ENCODE results near the gene APOO.
A peak's percentile ranks its signal among the peaks of the same experiment; 100 is the strongest.

The APOO gene

GRCh38 chrX:23817979-23818336 is 89.8 kb downstream of the APOO start:
- DNase-seq (ENCODE audit: low spot score), result no peak

- no peak for DNase-seq (ENCODE audit: low spot score)
Measured at GRCh38 chrX:23816179-23816578, 91.6 kb downstream of the APOO start.

GRCh38 chrX:23815376-23815775 is 92.4 kb downstream of the APOO start:
- no peak for DNase-seq (ENCODE audit: low spot score)

- no peak for DNase-seq (ENCODE audit: low spot score)
Measured at GRCh38 chrX:23813808-23814207, 93.9 kb downstream of the APOO start.

- DNase-seq (ENCODE audit: low spot score), result no peak
Measured at GRCh38 chrX:23811656-23812055, 96.1 kb downstream of the APOO start.

GRCh38 chrX:23811108-23811651 is 96.6 kb downstream of the APOO start:
- DNase-seq (ENCODE audit: low spot score), result peak; percentile 51

- no peak for DNase-seq (ENCODE audit: low spot score)
Measured at GRCh38 chrX:23810279-23810678, 97.5 kb downstream of the APOO start.

GRCh38 chrX:23805389-23805788 is 102.3 kb downstream of the APOO start:
- DNase-seq (ENCODE audit: low spot score), result no peak

GRCh38 chrX:23804578-23804977 is 103.2 kb downstream of the APOO start:
- no peak for DNase-seq (ENCODE audit: low spot score)

GRCh38 chrX:23803931-23804381 is 103.8 kb downstream of the APOO start:
- no peak for DNase-seq (ENCODE audit: low spot score)

- DNase-seq (ENCODE audit: low spot score), result no peak
Measured at GRCh38 chrX:23802431-23802830, 105.3 kb downstream of the APOO start.

- no peak for DNase-seq (ENCODE audit: low spot score)
Measured at GRCh38 chrX:23799469-23800065, 108.2 kb downstream of the APOO start.

GRCh38 chrX:23797371-23798128 is 110.2 kb downstream of the APOO start:
- no peak for DNase-seq (ENCODE audit: low spot score)

GRCh38 chrX:23795221-23795620 is 112.5 kb downstream of the APOO start:
- DNase-seq (ENCODE audit: low spot score), result no peak

GRCh38 chrX:23792861-23793553 is 114.7 kb downstream of the APOO start:
- no peak for DNase-seq (ENCODE audit: low spot score)

GRCh38 chrX:23790155-23790497 is 117.6 kb downstream of the APOO start:
- no peak for DNase-seq (ENCODE audit: low spot score)

- DNase-seq (ENCODE audit: low spot score), result no peak
Measured at GRCh38 chrX:23789386-23790154, 118.2 kb downstream of the APOO start.

- DNase-seq (ENCODE audit: low spot score), result no peak
Measured at GRCh38 chrX:23788946-23789345, 118.8 kb downstream of the APOO start.

- no peak for DNase-seq (ENCODE audit: low spot score)
Measured at GRCh38 chrX:23788521-23788920, 119.2 kb downstream of the APOO start.

- DNase-seq (ENCODE audit: low spot score), result no peak
Measured at GRCh38 chrX:23787745-23788118, 120.0 kb downstream of the APOO start.

GRCh38 chrX:23786268-23786815 is 121.4 kb downstream of the APOO start:
- no peak for DNase-seq (ENCODE audit: low spot score)

GRCh38 chrX:23785580-23785979 is 122.2 kb downstream of the APOO start:
- no peak for DNase-seq (ENCODE audit: low spot score)
